MCF 10A (cell line): ENCODE results near the gene ITK. TPM values are rescaled to one million over a fixed set of nuclear protein-coding genes. Genes with fewer than 3 reads are reported as not detected.
A peak's percentile ranks its signal among the peaks of the same experiment; 100 is the strongest.

Experiments
- BruUV-seq: library from RNA; stranded (reverse); fragments of 400-500 nt; replicated peaks from 2 replicates; lab custom pipeline; 2021; lab: Mats Ljungman, UMichigan
- CTCF ChIA-PET: fragments of 300-600 bp; sonication (Branson Sonifier 250); formaldehyde crosslinking; extraction: SDS; loops from one replicate; lab custom pipeline; 2021; ENCODE audit warnings: antibody characterized with exemption, inconsistent platforms; lab: Yijun Ruan, JAX
- POLR2A ChIA-PET: fragments of 300-600, 350-650 bp; sonication (Branson Sonifier 250); formaldehyde crosslinking; extraction: SDS; loops from one replicate; lab custom pipeline; 2020; ENCODE audit warnings: antibody characterized with exemption, inconsistent platforms; lab: Yijun Ruan, JAX
- DNase-seq: peaks from one replicate; pipeline ENCODE4 v3.0.0-alpha.2; 2018; ENCODE audit not compliant: unreplicated experiment
- H3K27ac Mint-ChIP-seq: one replicate; pipeline ENCODE4 v1.8.0; 2022; ENCODE audit warnings: mild to moderate bottlenecking, low read depth, mixed read lengths; ENCODE audit not compliant: unreplicated experiment
- H3K27me3 Mint-ChIP-seq: one replicate; pipeline ENCODE4 v1.8.0; 2022; ENCODE audit warnings: mixed read lengths; ENCODE audit not compliant: insufficient read depth, unreplicated experiment
- H3K36me3 Mint-ChIP-seq: one replicate; pipeline ENCODE4 v1.8.0; 2022; ENCODE audit warnings: mild to moderate bottlenecking, moderate library complexity, mixed read lengths; ENCODE audit not compliant: insufficient read depth, unreplicated experiment
- H3K4me1 Mint-ChIP-seq: one replicate; pipeline ENCODE4 v1.8.0; 2022; ENCODE audit warnings: mixed read lengths; ENCODE audit not compliant: insufficient read depth, unreplicated experiment
- H3K4me3 Mint-ChIP-seq: one replicate; pipeline ENCODE4 v1.8.0; 2022; ENCODE audit warnings: mild to moderate bottlenecking, moderate library complexity, mixed read lengths; ENCODE audit not compliant: unreplicated experiment
- H3K9me3 Mint-ChIP-seq: one replicate; pipeline ENCODE4 v1.8.0; 2022; ENCODE audit warnings: mixed read lengths; ENCODE audit not compliant: unreplicated experiment
- CTCF ChIP-seq: fragments of 200-600 bp; IDR thresholded peaks from one replicate; pipeline ENCODE4 v1.8.0; 2022; ENCODE audit warnings: antibody characterized with exemption, mild to moderate bottlenecking; ENCODE audit not compliant: unreplicated experiment
- intact Hi-C: fragments of 100-400 bp; cut with micrococcal nuclease; formaldehyde crosslinking; loops from 2 replicates; pipeline ENCODE4 v1.14.1; 2022
- total RNA-seq: library from RNA; stranded (reverse); gene quantifications from 2 replicates; pipeline ENCODE4 v1.2.3, GENCODE V29; 2022

Gene ITK
- total RNA-seq, 1 experiment from 2014 or later, result not detected

- intact Hi-C loops, result no loop called here
- no peak for TF ChIP-seq CTCF
- no peaks in the 10 kb centered on the region for H3K36me3 Mint-ChIP-seq
- no peak for DNase-seq
- peaks cover under 1% of the 10 kb centered on the region for H3K4me1 Mint-ChIP-seq
- H3K9me3 Mint-ChIP-seq, result no peaks in the 10 kb centered on the region
- no peak overlapping the region for H3K4me3 Mint-ChIP-seq
- POLR2A ChIA-PET, result no interaction called here
- no TSS peak for BruUV-seq
- peaks cover 28% of the 10 kb centered on the region for H3K27me3 Mint-ChIP-seq
- H3K27ac Mint-ChIP-seq, result no peak overlapping the region
- CTCF ChIA-PET, result interaction anchor here (0.7 to 12.0 kb wide), 7 partner anchors 14 to 157 kb away, joined by 3 to 249 read pairs (median 3); no protein-coding TSS in a partner anchor
Observed at GRCh38 chr5:157258450-157258849, 77.8 kb downstream of the ITK start.

- Mint-ChIP-seq H3K4me1 (peaks cover 7% of the 10 kb centered on the region), H3K4me3 (no peak overlapping the region), H3K9me3 (no peaks in the 10 kb centered on the region), H3K27me3 (peaks cover 28% of the 10 kb centered on the region), H3K36me3 (no peaks in the 10 kb centered on the region), H3K27ac (no peak overlapping the region)
- ChIA-PET POLR2A (no interaction called here), CTCF (interaction anchor here (0.7 to 12.0 kb wide), 5 partner anchors 10 to 112 kb away, joined by 3 to 249 read pairs (median 6); no protein-coding TSS in a partner anchor)
- no peak for TF ChIP-seq CTCF
- no TSS peak for BruUV-seq
- DNase-seq, result no peak
- intact Hi-C loops, result no loop called here
Observed at GRCh38 chr5:157259699-157260098, 79.1 kb downstream of the ITK start.

GRCh38 chr5:157263496-157264090 is 83.0 kb downstream of the ITK start:
- no peak overlapping the region for H3K4me3 Mint-ChIP-seq
- intact Hi-C loops, result no loop called here
- peaks cover 18% of the 10 kb centered on the region for H3K4me1 Mint-ChIP-seq
- no peak overlapping the region for H3K27ac Mint-ChIP-seq
- H3K27me3 Mint-ChIP-seq, result peaks cover 28% of the 10 kb centered on the region
- H3K9me3 Mint-ChIP-seq, result no peaks in the 10 kb centered on the region
- no TSS peak for BruUV-seq
- ChIA-PET CTCF (interaction anchor here (1.2 to 2.8 kb wide), 6 partner anchors 10 to 114 kb away, joined by 5 to 49 read pairs (median 11); no protein-coding TSS in a partner anchor), POLR2A (interaction anchor here (0.6 to 2.8 kb wide), 3 partner anchors 10 to 20 kb away, joined by 3 to 8 read pairs (median 3); no protein-coding TSS in a partner anchor)
- no peak for TF ChIP-seq CTCF
- peak; percentile 68 for DNase-seq
- no peaks in the 10 kb centered on the region for H3K36me3 Mint-ChIP-seq

GRCh38 chr5:157265714-157266285 is 85.2 kb downstream of the ITK start, which contains the start of gene CYFIP2:
CYFIP2 (plus strand) TSS chr5:157266123; CDS start chr5:157285362, 19,239 bp downstream.
- intact Hi-C loops, result no loop called here
- H3K9me3 Mint-ChIP-seq, result no peaks in the 10 kb centered on the region
- CTCF ChIA-PET, result interaction anchor here (0.7 to 2.0 kb wide), 6 partner anchors 12 to 418 kb away, joined by 3 to 15 read pairs (median 6); no protein-coding TSS in a partner anchor
- POLR2A ChIA-PET, result interaction anchor here (0.7 to 3.4 kb wide), 6 partner anchors 12 to 124 kb away, joined by 3 to 32 read pairs (median 10); partner anchors contain the start of gene MED7
- no peak within 1 kb of the TSS for H3K27ac Mint-ChIP-seq
- peaks cover 32% of the 10 kb centered on the region for H3K4me1 Mint-ChIP-seq
- no peak for TF ChIP-seq CTCF
- peak; percentile 56 for DNase-seq
- no peaks in the 10 kb centered on the region for H3K36me3 Mint-ChIP-seq
- peak within 1 kb of the TSS; percentile 85 for H3K4me3 Mint-ChIP-seq
- no TSS peak for BruUV-seq
- H3K27me3 Mint-ChIP-seq, result peaks cover 10% of the 10 kb centered on the region
